HFF-Myc (cell line): ENCODE data around the gene CLINT1.

Experiments used
- DNase-seq: peaks from one replicate; pipeline ENCODE4 v3.0.0-alpha.2; 2011; ENCODE audit warnings: low read depth; ENCODE audit errors: extremely low read depth
- H3K4me3 ChIP-seq: replicated peaks from 2 replicates; pipeline ENCODE4 v1.5.1; 2011; ENCODE audit warnings: low read depth, mild to moderate bottlenecking, control low read depth, low read length
- CTCF ChIP-seq: IDR thresholded peaks from 2 replicates; pipeline ENCODE4 v1.5.1; 2012; ENCODE audit warnings: mild to moderate bottlenecking, low read depth, low read length, control low read depth; ENCODE audit errors: missing control alignments

The CLINT1 gene

GRCh38 chr5:157748760-157749461, 110.0 kb downstream of the CLINT1 start:
- DNase-seq: peak; percentile 38

GRCh38 chr5:157747766-157748700, 110.9 kb downstream of the CLINT1 start:
- no peak for TF ChIP-seq CTCF
- no peak overlapping the region for H3K4me3 ChIP-seq
- no peak for DNase-seq

More at GRCh38 chr5:157748760-157749461, 110.0 kb downstream of the CLINT1 start:
- no peak for TF ChIP-seq CTCF
- no peak overlapping the region for H3K4me3 ChIP-seq

GRCh38 chr5:157747173-157747740, 111.7 kb downstream of the CLINT1 start:
- no peak for TF ChIP-seq CTCF
- no peak for DNase-seq
- H3K4me3 ChIP-seq: no peak overlapping the region

- TF ChIP-seq CTCF: no peak
- H3K4me3 ChIP-seq: peak overlapping the region; percentile 76
- no peak for DNase-seq
These were observed 113.9 kb downstream of the CLINT1 start for GRCh38 chr5:157745041-157745456.

- no peak for DNase-seq
- H3K4me3 ChIP-seq: peak overlapping the region; percentile 76
- no peak for TF ChIP-seq CTCF
These were observed 114.6 kb downstream of the CLINT1 start for GRCh38 chr5:157744051-157745011.
